Osteoblast (primary cell): Measurements from ENCODE around the gene CSF1R. TPM values are rescaled to one million over a fixed set of nuclear protein-coding genes. Genes with fewer than 3 reads are reported as not detected.
A peak's percentile ranks its signal among the peaks of the same experiment; 100 is the strongest.
"Not testable (repeated sequence)": the region's sequence is repeated elsewhere in the genome, so short reads cannot be mapped to it uniquely, and the experiment has no call there.

ENCODE experiments used
- DNase-seq: peaks from one replicate; pipeline ENCODE4 v3.0.0; 2011; ENCODE audit warnings: low spot score, mixed read lengths; ENCODE audit not compliant: insufficient read length; ENCODE audit errors: missing footprints
- H2AFZ ChIP-seq: 2 replicates; pipeline ENCODE4 v1.6.0; 2011; ENCODE audit warnings: mild to moderate bottlenecking, low read length
- H3K27ac ChIP-seq: 2 replicates; pipeline ENCODE4 v1.5.1; 2011; ENCODE audit warnings: mild to moderate bottlenecking, low read depth, low read length, moderate library complexity
- H3K27me3 ChIP-seq: 2 replicates; pipeline ENCODE4 v1.6.0; 2012; ENCODE audit warnings: mild to moderate bottlenecking, control low read depth, inconsistent platforms, low read length, moderate library complexity; ENCODE audit not compliant: insufficient read depth
- H3K36me3 ChIP-seq: 2 replicates; pipeline ENCODE4 v1.5.1; 2011; ENCODE audit warnings: mild to moderate bottlenecking, low read length, control low read depth, moderate library complexity; ENCODE audit not compliant: insufficient read depth
- H3K4me1 ChIP-seq: 2 replicates; pipeline ENCODE4 v1.5.1; 2011; ENCODE audit warnings: mild to moderate bottlenecking, low read length, control low read depth, moderate library complexity; ENCODE audit not compliant: insufficient read depth
- H3K4me2 ChIP-seq: 2 replicates; pipeline ENCODE4 v1.6.0; 2011; ENCODE audit warnings: mild to moderate bottlenecking, low read length; ENCODE audit not compliant: insufficient read depth
- H3K4me3 ChIP-seq: fragments of 200-600 bp; sonication (generic); 3 replicates; pipeline ENCODE4 v1.5.1; 2012; ENCODE audit warnings: mild to moderate bottlenecking, low read length, inconsistent platforms; ENCODE audit not compliant: insufficient read depth
- H3K79me2 ChIP-seq: 2 replicates; pipeline ENCODE4 v1.6.0; 2012; ENCODE audit warnings: mild to moderate bottlenecking, low read length, control low read depth, inconsistent platforms; ENCODE audit not compliant: insufficient read depth
- H3K9me3 ChIP-seq: 2 replicates; pipeline ENCODE4 v1.5.1; 2011; ENCODE audit warnings: low read depth, low read length, control low read depth
- H4K20me1 ChIP-seq: 2 replicates; pipeline ENCODE4 v1.6.0; 2012; ENCODE audit warnings: mild to moderate bottlenecking, low read length, control low read depth; ENCODE audit not compliant: insufficient read depth
- total RNA-seq: library from RNA; depleted of rRNA; stranded (reverse); fragments of >200 nt; gene quantifications from 2 replicates; pipeline ENCODE4 v1.2.3, GENCODE V29; 2012
- TF ChIP-seq, protein P1 (sequence below): IDR thresholded peaks from 2 replicates; pipeline ENCODE4 v1.5.1; 2011; ENCODE audit warnings: mild to moderate bottlenecking, low read depth, low read length, moderate library complexity; ENCODE audit errors: extremely low read depth

CSF1R gene
- total RNA-seq, 1 donor = 0.36 TPM

DNA sequence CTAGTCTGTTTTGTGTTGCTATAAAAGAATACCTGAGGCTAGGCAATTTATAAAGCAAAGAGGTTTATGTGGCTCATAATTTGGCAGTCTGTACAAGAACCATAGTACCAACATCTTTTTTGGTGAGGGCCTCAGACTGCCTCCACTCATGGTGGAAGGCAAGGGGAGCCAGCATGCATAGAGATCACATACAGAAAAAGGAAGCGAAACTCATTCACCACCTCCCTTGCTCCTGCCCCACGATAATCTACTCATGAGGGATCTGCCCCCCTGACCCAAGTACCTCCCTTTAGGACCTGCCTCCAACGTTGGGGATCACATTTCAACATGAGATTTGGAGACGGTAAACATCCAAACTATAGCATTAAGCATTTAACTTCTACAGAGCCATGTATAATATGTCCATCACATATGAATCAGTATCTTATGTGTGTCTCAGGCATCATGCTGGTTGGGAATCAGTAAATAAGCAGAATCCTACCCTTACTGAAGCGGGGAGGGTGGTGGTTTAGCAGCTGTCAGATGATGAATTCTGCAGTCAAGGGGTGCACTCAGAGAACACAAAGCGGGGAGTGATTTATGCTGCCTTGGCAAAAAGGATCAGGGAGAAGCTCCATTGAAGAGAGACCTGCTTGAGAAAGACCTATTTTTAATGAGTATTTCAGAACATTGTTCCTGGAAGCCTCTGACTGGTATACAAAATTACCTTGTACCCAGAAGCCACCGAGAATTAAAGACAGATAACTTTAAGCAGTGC lies 51.0 kb downstream of the CSF1R start:
- peak overlapping the region; percentile 67 for H3K27ac ChIP-seq
- H3K36me3 ChIP-seq = peaks cover 87% of the 10 kb centered on the region

DNA sequence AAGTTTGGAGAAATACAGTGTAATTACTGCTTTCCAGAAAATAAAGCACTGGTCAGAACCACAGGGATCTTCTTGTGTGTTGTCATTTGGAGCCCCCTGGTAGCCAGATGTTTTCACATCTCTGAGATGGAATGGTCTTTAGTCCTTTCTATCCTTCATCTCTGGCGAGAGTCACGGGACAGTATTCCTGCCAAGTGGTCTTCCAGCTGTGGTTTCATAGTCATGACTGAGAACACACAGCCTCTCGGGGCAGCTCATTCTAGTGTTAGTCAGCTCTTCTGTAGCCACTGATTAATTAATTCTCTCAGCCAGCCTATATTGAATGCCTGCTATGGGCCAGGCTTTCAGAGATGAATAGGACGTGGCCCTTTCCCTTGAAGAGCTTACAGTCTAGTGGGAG lies 51.7 kb downstream of the CSF1R start:
- peak overlapping the region; percentile 9 for H3K4me2 ChIP-seq
- peaks cover 87% of the 10 kb centered on the region for H3K36me3 ChIP-seq

More for the DNA sequence above, 51.0 kb downstream of the CSF1R start:
- Histone ChIP-seq H3K4me1 (peaks cover 37% of the 10 kb centered on the region), H2AFZ (no peak overlapping the region), H3K9me3 (no peaks in the 10 kb centered on the region), H3K4me2 (no peak overlapping the region), H3K79me2 (peaks cover 37% of the 10 kb centered on the region), H4K20me1 (no peaks in the 10 kb centered on the region), H3K4me3 (no peak overlapping the region), H3K27me3 (no peaks in the 10 kb centered on the region)
- TF ChIP-seq, protein P1, sequence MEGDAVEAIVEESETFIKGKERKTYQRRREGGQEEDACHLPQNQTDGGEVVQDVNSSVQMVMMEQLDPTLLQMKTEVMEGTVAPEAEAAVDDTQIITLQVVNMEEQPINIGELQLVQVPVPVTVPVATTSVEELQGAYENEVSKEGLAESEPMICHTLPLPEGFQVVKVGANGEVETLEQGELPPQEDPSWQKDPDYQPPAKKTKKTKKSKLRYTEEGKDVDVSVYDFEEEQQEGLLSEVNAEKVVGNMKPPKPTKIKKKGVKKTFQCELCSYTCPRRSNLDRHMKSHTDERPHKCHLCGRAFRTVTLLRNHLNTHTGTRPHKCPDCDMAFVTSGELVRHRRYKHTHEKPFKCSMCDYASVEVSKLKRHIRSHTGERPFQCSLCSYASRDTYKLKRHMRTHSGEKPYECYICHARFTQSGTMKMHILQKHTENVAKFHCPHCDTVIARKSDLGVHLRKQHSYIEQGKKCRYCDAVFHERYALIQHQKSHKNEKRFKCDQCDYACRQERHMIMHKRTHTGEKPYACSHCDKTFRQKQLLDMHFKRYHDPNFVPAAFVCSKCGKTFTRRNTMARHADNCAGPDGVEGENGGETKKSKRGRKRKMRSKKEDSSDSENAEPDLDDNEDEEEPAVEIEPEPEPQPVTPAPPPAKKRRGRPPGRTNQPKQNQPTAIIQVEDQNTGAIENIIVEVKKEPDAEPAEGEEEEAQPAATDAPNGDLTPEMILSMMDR = no peak
- DNase-seq = no peak

DNA sequence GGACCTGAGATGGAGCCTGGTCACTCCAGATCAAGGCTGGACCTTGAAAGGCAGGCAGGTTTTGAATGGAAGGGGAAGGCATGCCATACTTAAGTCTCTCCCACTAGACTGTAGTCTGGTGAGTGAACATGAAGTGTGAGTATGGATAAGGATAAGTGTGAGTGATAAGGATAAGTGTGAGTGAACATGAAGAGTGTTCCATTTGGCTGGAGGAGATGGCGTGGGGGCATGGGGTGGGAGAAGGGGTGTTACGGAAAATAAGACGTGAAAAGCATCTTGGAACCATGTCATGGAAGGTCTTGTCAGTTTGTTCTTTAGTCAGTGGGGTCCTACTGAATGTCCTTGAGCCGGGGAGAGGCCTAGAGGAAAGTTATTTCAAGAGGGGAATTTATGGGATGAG lies 53.0 kb downstream of the CSF1R start:
- H3K79me2 ChIP-seq = peaks cover 27% of the 10 kb centered on the region
- TF ChIP-seq, protein P1 = no peak
- H2AFZ ChIP-seq = no peak overlapping the region
- H3K27ac ChIP-seq = peak overlapping the region; percentile 16
- peaks cover 37% of the 10 kb centered on the region for H3K4me1 ChIP-seq
- H3K4me3 ChIP-seq = no peak overlapping the region
- no peaks in the 10 kb centered on the region for H3K27me3 ChIP-seq
- DNase-seq = no peak
- H3K36me3 ChIP-seq = peaks cover 89% of the 10 kb centered on the region
- no peak overlapping the region for H3K4me2 ChIP-seq
- no peaks in the 10 kb centered on the region for H3K9me3 ChIP-seq
- H4K20me1 ChIP-seq = no peaks in the 10 kb centered on the region

More for the DNA sequence above, 51.7 kb downstream of the CSF1R start:
- no peaks in the 10 kb centered on the region for H3K9me3 ChIP-seq
- no peaks in the 10 kb centered on the region for H3K27me3 ChIP-seq
- H2AFZ ChIP-seq = no peak overlapping the region
- H3K4me1 ChIP-seq = peaks cover 37% of the 10 kb centered on the region
- TF ChIP-seq, protein P1 = no peak
- H3K79me2 ChIP-seq = peaks cover 32% of the 10 kb centered on the region
- H3K4me3 ChIP-seq = no peak overlapping the region
- H4K20me1 ChIP-seq = no peaks in the 10 kb centered on the region
- peak overlapping the region; percentile 67 for H3K27ac ChIP-seq
- peak; percentile 85 for DNase-seq

DNA sequence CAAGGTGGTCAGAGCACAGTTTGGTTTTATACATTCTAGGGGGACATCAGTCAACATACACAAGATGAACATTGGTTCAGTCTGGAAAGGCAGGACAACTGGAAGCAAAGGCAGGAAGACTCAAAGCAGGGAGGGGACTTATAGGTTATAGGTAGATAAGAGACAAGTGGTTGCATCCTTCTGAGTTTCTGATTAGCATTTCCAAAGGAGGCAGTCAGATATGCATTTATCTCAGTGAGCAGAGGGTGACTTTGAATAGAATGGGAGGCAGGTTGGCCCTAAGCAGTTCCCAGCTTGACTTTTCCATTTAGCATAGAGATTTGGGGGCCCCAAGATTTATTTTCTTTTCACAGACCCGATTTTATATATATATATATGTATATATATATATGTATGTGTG lies 58.3 kb downstream of the CSF1R start:
- H3K9me3 ChIP-seq = not testable (repeated sequence)
- H3K36me3 ChIP-seq = peaks cover 95% of the 10 kb centered on the region

More for the DNA sequence above, 58.3 kb downstream of the CSF1R start:
- H3K79me2 ChIP-seq = peaks cover 33% of the 10 kb centered on the region
- not testable (repeated sequence) for H2AFZ ChIP-seq, H3K4me3 ChIP-seq, H3K4me2 ChIP-seq, H3K27ac ChIP-seq, H4K20me1 ChIP-seq, H3K27me3 ChIP-seq, DNase-seq
- peaks cover 18% of the 10 kb centered on the region for H3K4me1 ChIP-seq
